ENCODE measurements around the gene LGALS7B. TPM values are rescaled to one million over a fixed set of nuclear protein-coding genes. Genes with fewer than 3 reads are reported as not detected.
"Not testable (repeated sequence)": the region's sequence is repeated elsewhere in the genome, so short reads cannot be mapped to it uniquely, and the experiment has no call there.

Gene LGALS7B
- total RNA-seq, 1 experiment from 2014 or later: not detected

DNA sequence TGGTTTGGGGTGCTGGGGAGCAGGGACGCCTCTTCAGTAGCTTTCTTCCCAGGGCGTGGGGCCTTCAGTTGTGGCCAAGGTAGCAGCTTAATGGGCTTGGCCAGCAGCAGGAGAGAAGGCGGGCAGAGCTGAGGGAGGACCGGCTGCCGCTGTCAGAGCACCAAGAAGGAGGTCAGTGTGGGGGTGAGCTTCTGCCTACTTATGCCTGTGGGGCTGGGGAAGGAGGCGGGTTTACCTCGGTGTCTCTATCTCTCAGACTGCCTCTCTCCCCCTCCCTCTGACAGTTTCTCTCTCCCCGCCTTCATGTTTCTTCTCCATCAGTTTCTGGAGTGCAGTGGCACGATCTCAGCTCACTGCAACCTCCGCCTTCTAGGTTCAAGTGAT is 44.7 kb upstream of the LGALS7B start, which contains the start of gene CAPN12:
Gene CAPN12, minus strand, starts transcription at position 177 of the 384 bp plus-strand sequence. CDS start 309 bp downstream, outside the sequence.
- Histone ChIP-seq H3K27me3 (ENCODE audit: low read length) (no peaks in the 10 kb centered on the region), H3K27ac (ENCODE audit: low read length) (no peak within 1 kb of the TSS), H3K36me3 (ENCODE audit: insufficient read depth, low read length) (no peaks in the 10 kb centered on the region), H3K4me1 (ENCODE audit: low read length) (no peaks in the 10 kb centered on the region), H3K4me3 (ENCODE audit: low read length) (no peak within 1 kb of the TSS), H3K4me2 (ENCODE audit: low read depth, low read length, poor library complexity, severe bottlenecking) (no peak within 1 kb of the TSS), H4K20me1 (ENCODE audit: insufficient read depth, low read depth, low read length) (no peaks in the 10 kb centered on the region), H3K9me2 (replicated peaks; ENCODE audit: insufficient read depth, low read length) (no peaks in the 10 kb centered on the region), H3K79me2 (ENCODE audit: low read length) (no peaks in the 10 kb centered on the region), H2AFZ (ENCODE audit: low read length) (no peak within 1 kb of the TSS), H3K9ac (ENCODE audit: low read length) (no peak within 1 kb of the TSS), H3K9me3 (ENCODE audit: low read length) (no peaks in the 10 kb centered on the region)
- DNase-seq: no peak

DNA sequence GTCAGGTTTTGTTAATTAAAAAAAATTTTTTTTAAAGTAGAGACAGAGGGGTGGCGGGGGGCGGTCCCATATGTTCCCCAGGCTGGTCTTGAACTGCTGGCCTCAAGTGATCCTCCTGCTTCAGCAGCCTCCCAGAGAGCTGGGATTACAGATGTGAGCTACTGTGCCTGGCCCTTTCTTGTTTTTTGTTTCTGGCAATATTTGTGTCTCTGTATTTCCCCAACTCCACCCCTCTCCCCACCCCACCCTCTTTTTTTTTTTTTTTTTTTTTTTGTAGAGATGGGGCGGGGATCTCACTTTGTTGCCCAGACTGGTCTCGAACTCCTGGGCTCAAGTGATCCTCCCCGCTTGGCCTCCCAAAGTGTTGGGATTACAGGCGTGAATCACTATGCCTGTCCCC is 44.1 kb upstream of the LGALS7B start:
- Histone ChIP-seq H3K4me3 (ENCODE audit: low read length) (no peak overlapping the region), H4K20me1 (ENCODE audit: insufficient read depth, low read depth, low read length) (no peaks in the 10 kb centered on the region), H3K4me2 (ENCODE audit: low read depth, low read length, poor library complexity, severe bottlenecking) (no peak overlapping the region), H3K4me1 (ENCODE audit: low read length) (no peaks in the 10 kb centered on the region), H3K27ac (ENCODE audit: low read length) (no peak overlapping the region), H3K79me2 (ENCODE audit: low read length) (no peaks in the 10 kb centered on the region), H3K9me2 (replicated peaks; ENCODE audit: insufficient read depth, low read length) (no peaks in the 10 kb centered on the region), H3K36me3 (ENCODE audit: insufficient read depth, low read length) (no peaks in the 10 kb centered on the region), H3K9ac (ENCODE audit: low read length) (no peak overlapping the region), H3K9me3 (ENCODE audit: low read length) (no peaks in the 10 kb centered on the region), H2AFZ (ENCODE audit: low read length) (no peak overlapping the region), H3K27me3 (ENCODE audit: low read length) (no peaks in the 10 kb centered on the region)
- DNase-seq: no peak

DNA sequence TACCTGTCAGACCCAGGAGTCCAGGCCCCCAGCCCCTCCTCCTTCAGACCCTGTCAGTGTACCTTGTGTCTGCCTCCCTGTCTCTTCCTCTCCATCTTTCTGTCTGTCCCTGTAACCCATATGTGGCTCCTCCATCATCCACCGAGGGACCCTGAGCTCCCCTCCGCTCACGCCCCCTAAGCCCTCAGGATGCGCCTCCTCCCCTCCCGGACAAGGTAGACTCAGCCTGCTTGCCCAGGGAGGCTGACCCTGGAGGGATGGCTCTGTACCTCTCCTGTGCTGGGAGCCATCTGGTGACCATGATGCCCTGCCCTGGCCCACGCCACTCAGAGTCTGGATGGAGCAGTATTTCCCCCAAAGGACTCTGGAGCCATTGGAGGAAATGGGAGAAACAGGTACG is 43.7 kb upstream of the LGALS7B start:
- no peak overlapping the region for H3K4me3 ChIP-seq (ENCODE audit: low read length)
- no peak overlapping the region for H3K27ac ChIP-seq (ENCODE audit: low read length)
- H3K4me1 ChIP-seq (ENCODE audit: low read length): no peaks in the 10 kb centered on the region
- no peak overlapping the region for H2AFZ ChIP-seq (ENCODE audit: low read length)
- H3K36me3 ChIP-seq (ENCODE audit: insufficient read depth, low read length): no peaks in the 10 kb centered on the region
- H3K9me3 ChIP-seq (ENCODE audit: low read length): no peaks in the 10 kb centered on the region
- H3K79me2 ChIP-seq (ENCODE audit: low read length): no peaks in the 10 kb centered on the region
- no peaks in the 10 kb centered on the region for H3K27me3 ChIP-seq (ENCODE audit: low read length)
- H3K9me2 ChIP-seq (replicated peaks; ENCODE audit: insufficient read depth, low read length): no peaks in the 10 kb centered on the region
- no peak for DNase-seq
- no peaks in the 10 kb centered on the region for H4K20me1 ChIP-seq (ENCODE audit: insufficient read depth, low read depth, low read length)
- no peak overlapping the region for H3K9ac ChIP-seq (ENCODE audit: low read length)
- H3K4me2 ChIP-seq (ENCODE audit: low read depth, low read length, poor library complexity, severe bottlenecking): no peak overlapping the region

DNA sequence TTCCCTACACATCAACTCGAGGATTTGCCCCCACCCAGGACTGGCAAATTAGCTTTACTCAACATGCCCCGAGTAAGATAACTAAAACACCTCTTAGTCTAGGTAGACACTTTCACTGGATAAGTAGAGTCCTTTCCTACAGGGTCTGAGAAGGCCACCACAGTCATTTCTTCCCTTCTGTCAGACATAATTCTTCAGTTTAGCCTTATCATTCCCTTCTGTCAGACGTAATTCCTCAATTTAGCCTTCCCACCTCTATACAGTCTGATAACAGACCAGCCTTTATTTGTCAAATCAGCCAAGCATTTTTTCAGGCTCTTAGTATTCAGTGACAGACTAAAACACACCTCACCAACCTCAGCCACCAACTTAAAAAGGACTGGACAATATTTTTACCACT is 35.2 kb upstream of the LGALS7B start:
- H3K4me2 ChIP-seq (ENCODE audit: low read depth, low read length, poor library complexity, severe bottlenecking); H3K79me2 ChIP-seq (ENCODE audit: low read length): not testable (repeated sequence)

DNA sequence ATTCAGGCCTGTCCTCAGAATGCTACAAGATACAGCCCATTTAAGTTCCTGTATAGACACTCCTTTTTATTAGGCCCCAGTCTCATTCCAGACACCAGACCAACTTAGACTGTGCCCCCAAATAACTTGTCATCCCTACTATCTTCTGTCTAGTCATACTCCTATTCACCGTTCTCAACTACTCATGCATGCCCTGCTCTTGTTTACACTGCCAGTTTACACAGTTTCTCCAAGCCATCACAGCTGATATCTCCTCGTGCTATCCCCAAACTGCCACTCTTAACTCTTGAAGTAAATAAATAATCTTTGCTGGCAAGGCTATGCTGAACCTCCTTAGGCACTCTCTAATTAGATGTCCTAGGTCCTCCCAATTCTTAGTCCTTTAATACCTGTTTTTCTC is 34.8 kb upstream of the LGALS7B start:
- H3K9ac ChIP-seq (ENCODE audit: low read length); H3K9me2 ChIP-seq (replicated peaks; ENCODE audit: insufficient read depth, low read length); H3K27ac ChIP-seq (ENCODE audit: low read length); H3K36me3 ChIP-seq (ENCODE audit: insufficient read depth, low read length); H3K9me3 ChIP-seq (ENCODE audit: low read length); H3K4me1 ChIP-seq (ENCODE audit: low read length); H2AFZ ChIP-seq (ENCODE audit: low read length); H3K27me3 ChIP-seq (ENCODE audit: low read length); H3K4me3 ChIP-seq (ENCODE audit: low read length); H3K4me2 ChIP-seq (ENCODE audit: low read depth, low read length, poor library complexity, severe bottlenecking); DNase-seq; H3K79me2 ChIP-seq (ENCODE audit: low read length); H4K20me1 ChIP-seq (ENCODE audit: insufficient read depth, low read depth, low read length): not testable (repeated sequence)

More for the DNA sequence above, 35.2 kb upstream of the LGALS7B start:
- H2AFZ ChIP-seq (ENCODE audit: low read length); H3K4me1 ChIP-seq (ENCODE audit: low read length); H3K27me3 ChIP-seq (ENCODE audit: low read length); H3K9me3 ChIP-seq (ENCODE audit: low read length); H3K9me2 ChIP-seq (replicated peaks; ENCODE audit: insufficient read depth, low read length); DNase-seq; H4K20me1 ChIP-seq (ENCODE audit: insufficient read depth, low read depth, low read length); H3K36me3 ChIP-seq (ENCODE audit: insufficient read depth, low read length); H3K9ac ChIP-seq (ENCODE audit: low read length); H3K27ac ChIP-seq (ENCODE audit: low read length); H3K4me3 ChIP-seq (ENCODE audit: low read length): not testable (repeated sequence)

DNA sequence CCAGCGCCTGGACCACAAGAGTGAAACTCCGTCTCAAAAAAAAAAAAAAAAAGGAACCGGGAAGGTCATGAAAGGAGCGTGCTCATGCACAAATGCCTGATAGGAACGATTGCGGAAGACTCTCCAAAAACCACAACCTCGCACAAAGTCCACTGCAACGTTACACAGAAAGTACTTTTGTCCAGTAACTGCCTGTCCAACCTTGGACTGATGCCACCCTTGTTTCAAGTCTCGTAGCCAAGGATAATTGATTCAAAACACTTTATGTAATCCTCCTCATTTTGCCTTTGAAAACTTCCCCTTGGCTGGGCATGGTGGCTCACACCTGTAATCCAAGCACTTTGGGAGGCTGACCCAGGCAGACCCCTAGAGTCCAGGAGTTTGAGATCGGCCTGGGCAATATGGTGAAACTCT is 29.4 kb upstream of the LGALS7B start:
- H3K4me2 ChIP-seq (ENCODE audit: low read depth, low read length, poor library complexity, severe bottlenecking): no peak overlapping the region
- no peak for DNase-seq
- no peak overlapping the region for H2AFZ ChIP-seq (ENCODE audit: low read length)
- H4K20me1 ChIP-seq (ENCODE audit: insufficient read depth, low read depth, low read length): no peaks in the 10 kb centered on the region
- no peak overlapping the region for H3K9ac ChIP-seq (ENCODE audit: low read length)
- no peak overlapping the region for H3K4me3 ChIP-seq (ENCODE audit: low read length)
- no peaks in the 10 kb centered on the region for H3K36me3 ChIP-seq (ENCODE audit: insufficient read depth, low read length)
- H3K27me3 ChIP-seq (ENCODE audit: low read length): no peaks in the 10 kb centered on the region
- H3K4me1 ChIP-seq (ENCODE audit: low read length): peaks cover 6% of the 10 kb centered on the region
- no peaks in the 10 kb centered on the region for H3K9me3 ChIP-seq (ENCODE audit: low read length)
- no peaks in the 10 kb centered on the region for H3K9me2 ChIP-seq (replicated peaks; ENCODE audit: insufficient read depth, low read length)
- no peaks in the 10 kb centered on the region for H3K79me2 ChIP-seq (ENCODE audit: low read length)
- no peak overlapping the region for H3K27ac ChIP-seq (ENCODE audit: low read length)

DNA sequence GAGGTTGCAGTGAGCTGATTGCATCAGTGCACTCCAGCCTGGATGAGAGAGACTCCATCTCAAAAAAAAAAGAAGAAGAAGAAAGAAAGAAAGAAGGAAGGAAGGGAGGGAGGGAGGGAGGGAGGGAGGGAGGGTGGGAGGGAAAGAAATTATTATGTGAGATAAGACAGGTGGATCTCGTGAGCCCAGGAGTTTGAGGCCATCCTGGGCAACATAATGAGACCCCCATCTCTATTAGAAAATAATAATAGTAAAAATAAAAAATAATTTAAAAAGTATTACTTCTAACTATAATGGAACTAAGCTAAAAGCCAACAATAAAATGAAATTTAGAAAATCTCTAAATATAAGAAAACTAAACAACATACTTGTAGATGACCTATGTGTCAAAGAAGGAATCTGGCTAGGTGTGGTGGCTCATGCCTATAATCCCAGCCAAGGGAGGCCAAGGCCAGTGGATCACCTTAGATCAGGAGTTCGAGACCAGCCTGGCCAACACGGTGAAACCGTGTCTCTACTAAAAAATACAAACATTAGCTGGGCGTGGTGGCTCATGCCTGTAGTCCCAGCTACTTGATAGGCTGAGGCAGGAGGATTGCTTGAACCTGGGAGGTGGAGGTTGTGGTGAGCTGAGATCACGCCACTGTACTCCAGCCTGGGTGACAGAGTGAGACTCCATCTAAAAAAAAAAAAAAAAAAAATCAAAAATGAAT is 28.0 kb upstream of the LGALS7B start:
- not testable (repeated sequence) for H3K4me3 ChIP-seq (ENCODE audit: low read length); H3K9ac ChIP-seq (ENCODE audit: low read length); H3K27ac ChIP-seq (ENCODE audit: low read length); H3K4me1 ChIP-seq (ENCODE audit: low read length); H3K9me2 ChIP-seq (replicated peaks; ENCODE audit: insufficient read depth, low read length); H4K20me1 ChIP-seq (ENCODE audit: insufficient read depth, low read depth, low read length); H3K27me3 ChIP-seq (ENCODE audit: low read length); H3K9me3 ChIP-seq (ENCODE audit: low read length); DNase-seq; H3K36me3 ChIP-seq (ENCODE audit: insufficient read depth, low read length); H2AFZ ChIP-seq (ENCODE audit: low read length); H3K4me2 ChIP-seq (ENCODE audit: low read depth, low read length, poor library complexity, severe bottlenecking); H3K79me2 ChIP-seq (ENCODE audit: low read length)

DNA sequence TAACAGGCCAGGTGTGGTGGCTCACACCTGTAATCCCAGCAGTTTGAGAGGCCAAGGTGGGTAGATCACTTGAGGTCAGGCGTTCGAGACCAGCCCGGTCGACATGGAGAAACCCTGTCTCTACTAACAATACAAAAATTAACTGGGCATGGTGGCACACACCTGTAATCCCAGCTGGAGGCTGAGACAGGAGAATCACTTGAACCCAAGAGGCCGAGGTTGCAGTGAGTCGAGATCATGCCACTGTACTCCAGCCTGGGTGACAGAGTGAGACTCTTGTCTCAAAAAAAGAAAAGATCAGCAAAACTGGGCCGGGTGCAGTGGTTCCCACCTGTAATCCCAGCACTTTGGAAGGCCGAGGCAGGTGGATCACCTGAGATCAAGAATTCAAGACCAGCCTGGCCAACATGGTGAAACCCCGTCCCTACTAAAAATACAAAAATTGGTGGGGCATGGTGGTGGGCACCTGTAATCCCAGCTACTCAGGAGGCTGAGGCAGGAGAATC is 27.1 kb upstream of the LGALS7B start:
- not testable (repeated sequence) for H3K4me3 ChIP-seq (ENCODE audit: low read length); DNase-seq; H3K79me2 ChIP-seq (ENCODE audit: low read length); H2AFZ ChIP-seq (ENCODE audit: low read length); H3K4me2 ChIP-seq (ENCODE audit: low read depth, low read length, poor library complexity, severe bottlenecking); H3K27me3 ChIP-seq (ENCODE audit: low read length); H3K9me3 ChIP-seq (ENCODE audit: low read length); H3K36me3 ChIP-seq (ENCODE audit: insufficient read depth, low read length); H3K9me2 ChIP-seq (replicated peaks; ENCODE audit: insufficient read depth, low read length); H3K9ac ChIP-seq (ENCODE audit: low read length); H3K27ac ChIP-seq (ENCODE audit: low read length); H4K20me1 ChIP-seq (ENCODE audit: insufficient read depth, low read depth, low read length); H3K4me1 ChIP-seq (ENCODE audit: low read length)
